GM21526 (cell line): ENCODE measurements around the gene ARID4B.
A peak's percentile ranks its signal among the peaks of the same experiment; 100 is the strongest.
"Not testable (repeated sequence)": the region's sequence is repeated elsewhere in the genome, so short reads cannot be mapped to it uniquely, and the experiment has no call there.

Source experiments
- ATAC-seq: cut with Tn5 transposase; IDR thresholded peaks from one replicate; pipeline ENCODE4 v1.9.1; 2021; ENCODE audit warnings: moderate library complexity; ENCODE audit not compliant: unreplicated experiment, low FRiP score

ARID4B gene

DNA sequence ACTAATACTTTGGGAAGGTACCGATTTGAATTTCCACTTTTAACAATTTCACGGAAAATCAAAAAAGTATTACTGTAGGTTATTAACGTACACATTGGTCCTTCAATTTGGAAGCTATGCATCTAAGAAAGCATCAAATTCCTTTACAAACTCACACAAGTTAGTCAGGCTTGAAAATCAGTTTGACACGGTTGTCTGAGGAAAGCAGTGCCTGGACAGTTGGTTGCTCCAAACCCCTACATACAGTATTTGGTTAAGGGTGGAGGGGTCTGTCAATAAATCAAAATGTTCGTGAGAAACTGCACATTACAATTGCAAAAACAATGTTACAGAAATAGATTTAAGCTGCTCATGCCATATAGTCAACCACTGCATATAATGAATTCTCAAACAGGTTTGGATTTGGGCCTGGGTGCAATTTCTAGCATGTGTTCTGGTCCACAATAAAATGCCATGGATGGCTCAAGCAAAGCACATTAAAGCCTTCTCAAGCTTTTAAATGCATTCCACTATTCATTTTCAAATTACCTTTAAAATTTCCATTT, 147.0 kb downstream of the ARID4B start:
- ATAC-seq, result no peak

DNA sequence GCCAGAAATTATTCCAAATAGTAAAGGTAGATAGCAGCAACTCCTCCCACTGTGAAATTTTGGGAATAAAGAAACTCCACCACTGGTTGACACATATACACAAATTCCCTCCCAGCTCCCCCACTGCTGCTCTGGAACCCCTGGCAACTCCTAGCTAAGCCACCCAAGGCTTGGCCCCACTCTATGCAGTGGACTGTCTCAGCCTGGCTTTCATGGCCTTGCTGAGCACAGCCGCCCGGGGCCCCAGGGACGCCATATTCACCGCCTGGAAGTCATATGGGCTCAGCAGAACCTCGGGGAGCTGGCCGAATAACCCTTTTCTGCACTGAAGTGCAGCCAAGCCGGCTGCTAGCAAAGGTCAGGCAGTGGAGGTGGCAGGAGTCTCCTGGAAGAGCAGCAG, 151.5 kb downstream of the ARID4B start:
- no peak for ATAC-seq

DNA sequence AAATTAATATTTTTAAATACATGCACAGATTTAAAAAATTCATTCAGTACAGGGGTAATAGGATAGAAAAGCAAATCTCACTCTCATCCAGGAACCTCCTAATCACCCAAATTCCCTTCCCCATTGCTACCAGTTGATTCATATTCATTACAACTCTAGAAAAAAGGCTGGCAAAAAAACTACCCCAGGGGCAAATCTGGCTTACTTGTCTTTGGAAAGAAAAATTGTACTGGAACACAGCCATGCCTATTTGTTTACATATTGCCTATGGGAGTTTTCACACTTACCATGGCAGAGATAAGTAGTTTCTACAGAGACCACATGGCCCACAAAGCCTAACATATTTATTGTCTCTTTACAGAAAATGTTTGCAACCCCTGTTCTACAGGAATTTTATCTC, 158.0 kb downstream of the ARID4B start:
- no peak for ATAC-seq

DNA sequence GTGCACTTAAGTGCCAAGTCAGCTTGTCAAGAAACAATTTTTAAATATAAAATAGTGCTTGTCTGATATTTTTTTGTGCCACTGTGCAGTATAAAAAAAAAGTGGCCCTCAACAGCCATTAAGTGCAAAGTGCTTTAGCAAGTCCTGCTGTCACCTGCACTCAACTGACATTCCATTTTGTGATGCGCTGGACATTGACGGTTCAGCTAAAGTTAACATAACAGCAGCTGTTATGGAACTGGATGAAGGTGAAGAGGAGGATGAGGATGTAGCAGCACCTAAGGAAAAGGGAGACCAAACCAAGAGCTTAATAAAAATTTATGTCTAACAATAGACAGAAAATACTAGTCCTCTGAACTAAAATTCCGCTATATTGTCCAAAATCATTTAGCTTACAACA, 159.6 kb downstream of the ARID4B start:
- ATAC-seq, result no peak

DNA sequence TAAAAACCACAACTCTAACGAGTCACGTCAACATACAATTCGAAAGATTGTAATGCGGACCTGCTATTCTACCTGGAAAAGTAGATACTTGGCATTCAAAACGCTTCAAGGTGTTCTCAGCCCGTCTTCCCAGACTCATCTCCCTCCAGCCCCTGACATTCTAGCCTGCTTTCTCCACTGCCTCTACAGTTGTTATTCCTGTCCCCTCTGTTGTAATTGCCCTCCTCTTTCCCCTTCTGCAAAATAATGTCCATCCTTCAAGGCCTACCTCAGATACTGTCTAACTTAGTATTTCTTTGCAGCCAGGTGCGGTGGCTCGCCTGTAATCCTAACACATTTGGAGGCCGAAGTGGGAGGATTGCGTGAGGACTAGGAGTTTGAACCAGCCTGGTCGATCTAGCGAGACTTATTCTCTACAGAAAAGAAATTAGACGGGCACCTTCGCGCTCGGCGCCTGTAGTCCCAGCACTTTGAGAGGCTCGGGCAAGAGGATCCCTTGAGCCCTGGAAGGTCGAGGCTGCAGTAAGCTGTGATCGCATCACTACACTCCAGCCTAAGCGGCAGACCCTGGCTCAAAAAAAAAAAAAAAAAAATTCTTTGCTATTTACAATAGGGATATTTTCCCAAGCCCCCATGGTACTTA, 166.2 kb downstream of the ARID4B start:
- peak; percentile 10 for ATAC-seq

DNA sequence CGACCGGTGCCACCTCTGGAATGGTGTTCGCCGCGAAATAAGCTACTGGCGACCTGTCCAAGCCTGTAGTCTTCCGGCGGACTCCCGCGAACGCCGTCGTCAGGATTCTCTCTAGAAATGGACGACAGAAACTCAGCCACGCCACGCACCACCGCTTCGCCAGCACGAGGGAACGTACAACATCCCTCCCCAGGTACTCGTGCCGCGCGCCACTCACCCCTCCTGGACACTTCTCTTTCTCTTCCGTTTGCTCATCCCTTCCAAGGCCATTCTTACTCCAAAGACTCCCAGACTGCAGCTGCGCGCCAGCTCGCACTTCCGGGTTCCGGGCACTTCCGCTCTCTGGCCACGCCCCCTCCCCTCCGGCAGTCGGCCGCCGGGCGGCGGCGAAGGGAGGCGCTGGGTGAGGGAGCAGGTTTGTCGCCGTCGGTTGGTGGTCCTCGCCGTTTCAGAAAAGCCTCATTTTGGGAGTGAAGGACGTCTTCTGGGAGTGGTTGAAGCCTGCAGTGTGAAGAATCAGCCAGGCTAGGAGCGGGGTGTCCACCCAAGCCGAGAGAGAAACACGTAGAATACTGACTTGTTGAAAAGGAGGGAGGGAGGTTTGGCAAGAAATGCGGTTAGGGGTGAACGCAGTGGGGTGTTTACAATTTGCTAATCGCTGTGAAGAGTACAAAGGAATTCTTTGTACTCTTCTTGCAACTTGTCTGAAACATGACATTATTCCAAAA, 166.9 kb downstream of the ARID4B start, which contains the start of gene RBM34:
Gene RBM34 (minus strand): TSS at position 294 of the 728 bp plus-strand sequence. CDS start 24 bp downstream, at position 270.
- ATAC-seq, result peak; percentile 92

DNA sequence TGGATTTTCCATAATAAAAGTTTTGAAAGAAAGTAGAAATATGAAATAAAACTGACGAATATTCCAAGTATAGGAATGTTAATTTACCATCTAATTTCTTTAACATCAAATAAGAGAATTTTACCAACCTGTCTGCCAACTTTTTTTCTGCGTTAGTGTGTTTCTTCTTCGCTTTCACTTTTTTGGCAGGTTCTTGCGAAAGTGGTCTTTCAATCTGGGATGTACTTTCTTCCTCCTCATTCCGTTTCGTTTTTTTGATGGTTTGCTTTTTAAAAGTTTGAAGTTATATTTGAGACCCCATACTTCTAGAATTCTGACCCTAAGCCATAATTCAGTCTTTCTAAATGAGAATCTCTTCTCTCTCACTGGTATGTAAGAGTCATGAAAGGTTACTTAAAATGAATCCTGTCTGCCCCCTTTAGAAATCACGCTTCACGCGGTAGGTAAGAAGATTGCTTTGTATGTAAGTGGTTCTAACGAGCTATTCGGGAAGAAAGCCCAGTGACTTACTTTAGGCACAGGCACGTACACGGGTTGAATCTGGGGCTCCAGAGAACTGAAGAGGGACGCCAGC, 167.5 kb downstream of the ARID4B start:
- peak; percentile 26 for ATAC-seq

DNA sequence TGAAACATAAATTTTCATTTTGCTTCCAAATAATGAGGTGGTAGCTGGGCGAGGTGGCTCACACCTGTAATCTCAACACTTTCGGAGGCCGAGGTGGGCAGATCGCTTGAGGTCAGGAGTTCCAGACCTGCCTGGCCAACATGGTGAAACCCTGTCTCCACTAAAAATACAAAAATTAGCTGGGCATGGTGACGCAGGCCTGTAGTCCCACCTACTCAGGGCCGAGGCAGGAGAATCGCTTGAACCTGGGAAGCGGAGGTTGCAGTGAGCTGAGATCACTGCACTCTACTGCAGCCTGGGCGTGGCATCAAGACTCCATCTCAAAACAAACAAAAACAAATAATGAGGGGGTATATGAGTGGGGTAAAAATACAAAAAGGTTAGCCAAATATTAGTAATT, 168.0 kb downstream of the ARID4B start:
- ATAC-seq, result not testable (repeated sequence)

DNA sequence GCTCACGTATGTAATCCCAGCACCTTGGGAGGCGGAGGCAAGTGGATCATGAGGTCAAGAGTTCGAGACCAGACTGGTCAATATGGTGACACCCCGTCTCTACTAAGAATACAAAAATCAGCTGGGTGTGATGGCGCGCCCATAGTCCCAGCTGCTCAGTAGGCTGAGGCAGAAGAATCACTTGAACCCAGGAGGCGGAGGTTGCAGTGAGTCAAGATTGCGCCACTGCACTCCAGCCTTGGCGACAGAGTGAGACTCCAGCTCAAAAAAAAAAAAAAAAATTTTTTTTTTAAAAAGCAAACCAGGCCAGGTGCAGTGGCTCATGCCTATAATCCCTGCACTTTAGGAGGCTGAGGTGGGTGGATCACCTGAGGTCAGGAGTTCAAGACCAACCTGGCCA, 168.7 kb downstream of the ARID4B start:
- ATAC-seq, result not testable (repeated sequence)

DNA sequence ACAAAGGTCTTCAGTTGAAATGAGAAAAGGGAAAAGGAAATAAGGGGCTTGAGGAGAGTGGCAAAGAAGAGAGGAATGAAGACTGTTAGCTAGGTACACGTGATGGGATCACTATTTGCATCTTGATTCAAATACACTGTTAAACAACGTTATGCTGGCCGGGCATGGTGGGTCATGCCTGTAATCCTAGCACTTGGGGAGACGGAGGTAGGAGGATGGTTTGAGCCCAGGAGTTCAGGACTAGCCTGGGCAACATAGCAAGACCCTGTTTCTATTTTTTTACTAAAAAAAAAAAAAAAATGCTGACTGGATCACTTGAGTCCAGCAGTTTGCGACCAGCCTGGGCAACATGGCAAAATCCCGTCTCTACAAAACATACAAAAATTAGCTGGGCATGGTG, 169.3 kb downstream of the ARID4B start:
- ATAC-seq, result no peak

DNA sequence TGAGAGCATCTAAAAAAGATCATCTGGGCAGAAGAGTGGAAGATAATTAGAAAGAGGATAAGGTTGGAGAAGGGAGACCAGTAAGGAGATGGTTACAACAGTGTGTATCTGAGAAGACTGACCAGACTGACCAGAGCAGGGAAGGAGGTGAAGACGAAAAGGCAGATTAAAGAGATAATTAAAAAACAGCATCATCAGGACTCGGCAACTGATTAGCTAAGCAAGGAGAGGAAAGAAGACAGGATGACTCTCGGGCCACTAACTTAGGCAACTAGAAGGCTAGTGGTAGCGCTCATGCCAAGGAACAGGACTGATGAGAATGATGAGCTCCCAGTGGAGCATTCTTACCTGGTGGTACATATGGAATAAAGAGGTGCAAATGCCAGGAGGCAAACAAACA, 170.8 kb downstream of the ARID4B start:
- no peak for ATAC-seq

DNA sequence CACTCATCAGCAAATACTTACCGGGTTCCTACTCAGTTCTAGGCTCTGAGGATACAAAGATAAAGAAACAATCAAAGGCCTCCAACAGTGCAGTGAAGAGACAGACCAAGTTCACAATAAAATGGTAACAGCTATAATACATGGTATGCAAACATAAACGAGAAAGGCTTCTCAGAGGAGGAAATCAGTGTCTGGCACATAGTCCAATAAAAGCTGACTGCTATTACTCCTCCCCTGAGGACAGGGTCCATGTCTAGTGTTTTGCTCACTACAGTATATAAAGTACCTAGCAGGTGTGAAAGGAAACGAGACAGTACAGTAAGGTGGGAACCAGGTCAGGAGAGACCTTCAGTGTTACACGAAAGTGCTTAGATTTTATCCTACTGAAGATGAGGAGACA, 171.2 kb downstream of the ARID4B start:
- no peak for ATAC-seq

DNA sequence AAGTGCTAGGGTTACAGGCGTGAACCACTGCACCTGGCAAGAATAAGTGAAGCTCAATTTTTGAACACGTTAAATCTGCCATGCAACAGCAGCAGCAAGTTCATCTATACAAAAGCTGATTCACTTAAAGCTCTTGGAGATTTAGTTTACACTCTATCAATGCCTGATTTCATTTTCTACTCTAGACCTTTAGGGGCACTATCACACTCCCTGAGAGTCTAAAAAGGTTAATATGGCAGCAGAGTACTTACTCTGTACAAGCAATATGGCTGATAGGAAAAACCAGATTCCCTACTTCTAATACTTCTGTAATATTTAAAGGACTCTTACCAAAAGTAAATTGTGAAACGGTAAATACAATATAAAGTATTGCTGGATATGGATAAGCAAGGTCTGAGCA, 171.7 kb downstream of the ARID4B start:
- ATAC-seq, result no peak

DNA sequence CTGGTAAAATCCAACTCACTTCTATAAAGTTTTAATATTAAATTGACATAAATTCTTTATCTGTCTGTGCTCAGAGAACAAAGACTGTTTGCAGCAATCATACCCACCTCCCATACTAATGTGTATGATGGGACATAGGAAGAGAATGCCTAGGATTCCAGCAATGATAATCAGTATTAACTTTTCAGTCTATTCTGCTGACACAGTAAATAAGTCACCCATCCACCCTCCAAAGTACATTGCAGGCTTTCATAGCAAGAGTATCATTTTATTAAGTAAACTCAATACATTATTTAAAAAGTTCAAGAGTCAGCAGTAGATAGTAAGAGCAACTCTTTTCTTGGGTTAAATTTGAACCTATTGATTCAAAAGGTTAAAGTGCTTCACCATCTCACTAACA, 175.7 kb downstream of the ARID4B start:
- ATAC-seq, result no peak

DNA sequence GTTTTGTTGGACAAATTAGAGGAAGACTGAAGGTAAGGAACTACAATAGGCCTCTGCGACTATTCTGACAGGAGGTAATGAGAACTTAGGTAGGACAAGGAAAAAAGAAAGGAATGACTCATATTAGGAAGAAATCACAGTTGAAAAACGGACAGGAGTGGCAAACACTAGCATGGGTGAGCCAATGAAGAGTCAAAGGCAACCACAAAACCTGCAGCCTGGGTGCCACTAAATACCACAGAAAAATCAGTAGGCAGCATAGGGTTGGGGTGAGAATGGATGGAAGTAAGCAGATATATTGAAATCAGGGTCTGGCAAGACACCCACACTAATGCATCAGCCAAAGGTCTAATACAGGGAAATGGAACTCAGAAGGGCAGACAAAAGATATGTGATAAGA, 176.9 kb downstream of the ARID4B start:
- no peak for ATAC-seq

DNA sequence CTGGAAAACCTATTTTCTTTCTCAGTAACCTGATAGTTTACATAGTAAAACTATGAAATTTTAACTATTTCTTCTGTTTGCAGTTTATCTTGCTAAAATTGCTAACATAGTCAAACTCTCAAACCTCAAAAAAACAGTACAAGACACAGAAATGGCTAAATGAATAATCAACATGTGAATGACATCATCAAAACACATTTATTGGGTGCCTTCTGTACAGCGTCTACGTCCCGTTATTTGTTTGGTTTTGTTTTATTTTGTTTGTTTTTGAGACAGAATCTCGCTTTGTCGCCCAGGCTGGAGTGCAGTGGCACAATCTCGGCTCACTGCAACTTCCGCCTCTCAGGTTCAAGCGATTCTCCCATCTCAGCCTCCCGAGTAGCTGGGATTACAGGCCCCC, 178.2 kb downstream of the ARID4B start:
- no peak for ATAC-seq

DNA sequence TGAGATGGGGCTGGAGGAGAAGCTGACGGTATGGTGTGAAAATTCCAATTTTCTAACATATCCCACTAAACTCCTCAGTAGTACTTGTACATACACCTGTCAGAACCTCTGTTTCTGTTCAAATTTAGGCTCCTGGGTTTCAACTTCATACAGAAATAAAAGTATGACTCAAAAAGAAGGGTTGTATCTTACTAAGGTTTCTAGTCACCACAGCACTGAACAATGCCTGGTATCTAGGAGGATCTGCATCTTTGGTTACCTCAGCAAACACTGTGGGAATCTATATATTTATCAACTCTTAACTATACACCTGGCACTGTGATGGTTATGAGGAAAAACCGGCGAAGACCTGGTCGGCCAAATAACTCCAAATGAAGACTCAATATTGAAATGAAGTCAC, 180.7 kb downstream of the ARID4B start:
- ATAC-seq, result peak; percentile 53

DNA sequence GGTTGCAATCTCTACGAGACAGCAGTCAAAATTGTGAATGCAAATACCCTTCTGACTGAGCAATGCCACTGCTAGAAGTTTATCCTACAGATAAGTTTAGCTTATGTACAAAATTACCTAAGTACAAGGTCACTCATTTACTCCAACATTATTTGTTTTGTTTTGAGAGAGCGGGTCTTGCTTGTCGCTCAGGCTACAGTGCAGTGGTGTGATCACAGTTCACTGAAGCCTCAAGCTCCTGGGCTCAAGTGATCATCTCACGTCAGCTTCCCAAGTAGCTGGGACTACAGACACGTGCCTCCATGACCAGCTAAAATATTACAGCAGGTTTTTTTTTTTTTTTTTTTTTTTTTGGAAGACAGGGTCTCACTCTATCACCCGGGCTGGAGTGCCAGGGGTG, 182.3 kb downstream of the ARID4B start:
- ATAC-seq, result no peak

DNA sequence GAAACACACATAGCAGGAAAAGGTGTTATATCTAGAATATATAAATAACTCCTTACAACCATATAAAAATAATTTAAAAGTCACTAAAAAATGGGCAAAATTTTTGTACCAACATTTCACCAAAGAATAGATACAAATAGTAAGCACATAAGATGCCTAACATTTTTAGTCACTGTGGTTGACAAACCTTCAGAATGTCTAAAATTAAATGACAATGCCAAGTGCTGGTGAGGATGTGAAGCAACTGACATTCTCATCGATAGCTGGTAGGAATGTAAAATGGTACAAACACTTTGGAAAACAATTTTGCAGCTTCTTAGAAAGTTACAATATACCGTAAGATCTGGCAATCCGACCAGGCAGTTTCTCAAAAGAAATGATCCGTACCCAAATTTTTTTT, 185.0 kb downstream of the ARID4B start:
- no peak for ATAC-seq

DNA sequence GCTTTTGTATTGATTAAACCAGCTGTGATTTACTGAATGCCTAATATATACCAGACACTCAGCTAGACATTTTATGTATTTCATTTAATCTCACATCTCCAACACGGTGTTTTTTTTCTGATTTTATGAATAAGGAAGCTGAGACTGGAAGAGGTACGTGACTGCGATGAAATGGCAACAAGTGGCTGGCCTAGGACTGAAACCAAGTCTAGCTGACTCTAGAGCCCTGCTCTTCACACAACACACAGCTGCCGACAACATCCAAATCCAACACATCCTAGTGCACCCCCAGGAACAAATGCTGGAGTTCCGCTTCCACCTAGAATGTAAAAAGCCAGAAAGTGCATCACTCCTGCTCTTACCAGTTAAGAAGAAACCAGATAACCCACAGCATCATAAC, 188.7 kb downstream of the ARID4B start:
- ATAC-seq, result no peak

DNA sequence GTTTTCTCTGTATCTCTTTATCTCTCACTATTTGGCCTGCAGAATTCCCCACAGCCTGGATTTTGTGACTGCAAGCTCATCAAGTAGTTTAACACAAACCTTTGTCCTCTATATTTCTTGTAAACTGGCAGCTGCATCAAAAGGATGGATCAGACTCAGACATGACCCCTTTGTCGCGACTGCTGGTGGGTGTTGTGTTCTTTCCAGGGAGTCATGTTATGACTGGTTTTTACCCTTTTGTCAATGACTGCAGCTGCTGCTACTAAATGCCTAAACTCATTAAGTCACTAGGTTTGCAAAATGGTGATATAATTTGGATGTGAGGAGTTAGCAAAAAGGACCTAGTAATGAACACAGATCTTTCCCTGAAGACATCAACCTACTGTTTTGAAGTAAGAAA, 189.2 kb downstream of the ARID4B start:
- ATAC-seq, result no peak

DNA sequence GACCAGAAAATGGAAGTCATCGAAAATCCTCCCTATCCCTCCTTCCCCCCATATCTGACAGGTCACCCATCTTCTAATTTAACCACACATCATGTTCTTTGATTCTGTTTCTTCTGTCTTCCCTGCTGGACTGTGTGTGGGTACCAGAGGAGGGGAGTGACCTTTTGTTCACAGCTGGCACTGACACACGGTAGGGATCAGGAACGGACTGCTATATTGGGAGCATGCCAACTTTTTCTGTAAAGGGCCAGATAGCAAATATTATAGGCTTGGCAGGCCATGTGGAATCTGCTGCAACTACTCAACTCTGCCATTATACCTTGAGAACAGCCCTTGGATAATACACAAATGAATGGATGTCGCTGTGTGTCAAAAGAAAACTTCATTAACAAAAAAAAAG, 191.9 kb downstream of the ARID4B start:
- ATAC-seq, result no peak
